ENCODE data around the gene JAKMIP3. TPM values are rescaled to one million over a fixed set of nuclear protein-coding genes. Genes with fewer than 3 reads are reported as not detected.
A peak's percentile ranks its signal among the peaks of the same experiment; 100 is the strongest.

The JAKMIP3 gene
- polyA plus RNA-seq, 1 experiment, result 0.26 TPM

GRCh38 chr10:132063432-132063831 lies 2.3 kb upstream of the JAKMIP3 start:
- ChIA-PET POLR2A (no interaction called here), CTCF (interaction anchor here (1.2 kb wide), 1 partner anchor 9 kb away, joined by 3 read pairs; no protein-coding TSS in a partner anchor)
- Histone ChIP-seq H3K4me3 (ENCODE audit: low read depth, low read length) (no peak overlapping the region), H3K27me3 (ENCODE audit: control insufficient read depth, insufficient read depth, low read length) (no peaks in the 10 kb centered on the region), H3K36me3 (ENCODE audit: control insufficient read depth, insufficient read depth, low read length) (no peaks in the 10 kb centered on the region)
- DNase-seq (ENCODE audit: low read depth), result no peak
- TF ChIP-seq, protein P1, sequence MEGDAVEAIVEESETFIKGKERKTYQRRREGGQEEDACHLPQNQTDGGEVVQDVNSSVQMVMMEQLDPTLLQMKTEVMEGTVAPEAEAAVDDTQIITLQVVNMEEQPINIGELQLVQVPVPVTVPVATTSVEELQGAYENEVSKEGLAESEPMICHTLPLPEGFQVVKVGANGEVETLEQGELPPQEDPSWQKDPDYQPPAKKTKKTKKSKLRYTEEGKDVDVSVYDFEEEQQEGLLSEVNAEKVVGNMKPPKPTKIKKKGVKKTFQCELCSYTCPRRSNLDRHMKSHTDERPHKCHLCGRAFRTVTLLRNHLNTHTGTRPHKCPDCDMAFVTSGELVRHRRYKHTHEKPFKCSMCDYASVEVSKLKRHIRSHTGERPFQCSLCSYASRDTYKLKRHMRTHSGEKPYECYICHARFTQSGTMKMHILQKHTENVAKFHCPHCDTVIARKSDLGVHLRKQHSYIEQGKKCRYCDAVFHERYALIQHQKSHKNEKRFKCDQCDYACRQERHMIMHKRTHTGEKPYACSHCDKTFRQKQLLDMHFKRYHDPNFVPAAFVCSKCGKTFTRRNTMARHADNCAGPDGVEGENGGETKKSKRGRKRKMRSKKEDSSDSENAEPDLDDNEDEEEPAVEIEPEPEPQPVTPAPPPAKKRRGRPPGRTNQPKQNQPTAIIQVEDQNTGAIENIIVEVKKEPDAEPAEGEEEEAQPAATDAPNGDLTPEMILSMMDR (IDR thresholded peaks at IDR 0.05; ENCODE audit: insufficient read depth, low read depth, low read length), result no peak

DNA sequence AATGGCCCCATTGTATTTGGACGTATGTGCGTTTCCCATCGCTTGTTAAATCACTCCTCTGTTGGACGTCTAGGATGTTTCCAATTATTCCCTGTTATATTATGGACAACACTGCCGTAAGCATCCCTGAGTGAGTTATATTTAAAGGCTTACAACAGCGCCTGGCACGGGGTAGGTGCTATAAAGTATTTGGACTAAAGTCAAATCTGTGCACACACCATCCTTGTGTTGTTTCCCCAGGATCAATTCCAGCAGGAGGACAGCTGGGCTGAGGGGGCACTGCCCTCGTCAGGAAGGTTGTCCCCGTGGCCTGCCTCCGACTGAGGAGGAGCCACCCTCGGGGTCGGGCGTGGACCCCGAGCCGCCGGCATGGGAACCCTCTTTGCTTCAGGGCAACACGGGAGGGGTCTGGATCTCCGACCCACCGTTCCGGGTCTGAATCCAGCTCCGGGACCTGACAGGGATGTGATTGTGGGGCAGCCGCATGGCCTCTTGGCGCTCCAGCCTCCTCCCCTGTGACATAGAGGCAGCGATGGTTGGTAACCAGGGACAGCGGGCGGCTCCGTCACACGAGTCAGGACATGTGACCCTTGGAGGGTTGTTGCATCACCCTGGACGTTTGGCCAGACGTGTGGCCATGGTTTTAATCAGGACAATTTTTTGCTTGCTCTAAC lies 1.5 kb upstream of the JAKMIP3 start:
- Histone ChIP-seq H3K27me3 (ENCODE audit: control insufficient read depth, insufficient read depth, low read length) (no peaks in the 10 kb centered on the region), H3K36me3 (ENCODE audit: control insufficient read depth, insufficient read depth, low read length) (no peaks in the 10 kb centered on the region), H3K4me3 (ENCODE audit: low read depth, low read length) (no peak overlapping the region)
- TF ChIP-seq, protein P1 (IDR thresholded peaks at IDR 0.05; ENCODE audit: insufficient read depth, low read depth, low read length), result no peak
- CTCF ChIA-PET, result interaction anchor here (0.8 to 1.2 kb wide), 2 partner anchors 9 to 593 kb away, joined by 3 read pairs; no protein-coding TSS in a partner anchor
- POLR2A ChIA-PET, result no interaction called here
- DNase-seq (ENCODE audit: low read depth), result no peak

GRCh38 chr10:132064771-132065437 lies 842 bp upstream of the JAKMIP3 start:
- TF ChIP-seq, protein P1 (IDR thresholded peaks at IDR 0.05; ENCODE audit: insufficient read depth, low read depth, low read length), result no peak
- ChIA-PET POLR2A (no interaction called here), CTCF (interaction anchor here (0.8 kb wide), 1 partner anchor 592 kb away, joined by 3 read pairs; no protein-coding TSS in a partner anchor)
- DNase-seq (ENCODE audit: low read depth), result no peak
- H3K36me3 ChIP-seq (ENCODE audit: control insufficient read depth, insufficient read depth, low read length), result no peaks in the 10 kb centered on the region
- H3K4me3 ChIP-seq (ENCODE audit: low read depth, low read length), result peak overlapping the region; percentile 48; the same call in 1 of the 2 replicates
- H3K27me3 ChIP-seq (ENCODE audit: control insufficient read depth, insufficient read depth, low read length), result no peaks in the 10 kb centered on the region

DNA sequence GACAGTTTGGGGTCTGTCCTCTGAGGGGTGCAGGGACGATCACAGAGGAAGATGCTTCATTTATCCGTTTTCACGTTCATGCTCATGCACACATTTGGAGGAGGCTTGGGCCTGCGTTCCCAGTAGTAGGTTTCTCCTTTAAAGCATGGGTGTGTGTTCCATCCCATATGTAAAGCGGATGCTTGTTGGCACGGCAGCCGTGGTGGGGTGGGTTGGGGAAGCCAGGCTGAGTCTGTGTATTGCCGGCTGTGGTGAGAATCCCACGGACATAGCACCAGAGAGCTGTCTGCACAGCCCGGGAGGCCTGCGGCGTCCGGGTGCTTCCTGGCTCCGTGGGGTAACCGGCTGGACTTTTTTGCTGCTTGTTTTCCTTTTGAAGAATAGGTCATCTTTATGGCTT lies 440 bp downstream of the JAKMIP3 start:
- POLR2A ChIA-PET, result no interaction called here
- no peak for DNase-seq (ENCODE audit: low read depth)
- CTCF ChIA-PET, result interaction anchor here (0.7 kb wide), 1 partner anchor 43 kb away, joined by 3 read pairs; no protein-coding TSS in a partner anchor

DNA sequence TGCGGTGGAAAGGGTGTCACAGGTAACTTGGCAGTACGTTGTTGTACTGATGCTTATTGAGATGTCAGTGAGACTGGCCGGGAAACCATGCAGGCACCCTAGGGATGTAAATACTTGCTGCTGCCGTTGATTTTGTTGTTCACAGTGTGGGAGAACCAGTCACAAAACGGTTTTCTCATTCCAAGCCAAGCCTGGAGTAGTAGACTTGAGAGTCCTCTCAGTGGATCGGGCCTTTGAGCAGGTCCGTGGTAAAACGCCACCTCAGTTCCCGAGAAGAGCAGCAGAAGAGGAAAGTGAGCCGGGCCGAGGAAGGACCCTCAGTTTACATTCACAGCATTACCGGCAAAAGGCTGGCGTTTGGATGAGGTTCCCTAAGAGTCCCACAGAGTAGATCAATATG lies 1.1 kb downstream of the JAKMIP3 start:
- Histone ChIP-seq H3K27me3 (ENCODE audit: control insufficient read depth, insufficient read depth, low read length) (no peaks in the 10 kb centered on the region), H3K4me3 (ENCODE audit: low read depth, low read length) (no peak overlapping the region; the same call in 1 of the 2 replicates), H3K36me3 (ENCODE audit: control insufficient read depth, insufficient read depth, low read length) (no peaks in the 10 kb centered on the region)
- POLR2A ChIA-PET, result no interaction called here
- TF ChIP-seq, protein P1 (IDR thresholded peaks at IDR 0.05; ENCODE audit: insufficient read depth, low read depth, low read length), result no peak
- no peak for DNase-seq (ENCODE audit: low read depth)
- CTCF ChIA-PET, result no interaction called here

More for the DNA sequence above, 440 bp downstream of the JAKMIP3 start:
- no peaks in the 10 kb centered on the region for H3K27me3 ChIP-seq (ENCODE audit: control insufficient read depth, insufficient read depth, low read length)
- no peaks in the 10 kb centered on the region for H3K36me3 ChIP-seq (ENCODE audit: control insufficient read depth, insufficient read depth, low read length)
- peak overlapping the region; percentile 48 for H3K4me3 ChIP-seq (ENCODE audit: low read depth, low read length)
- TF ChIP-seq, protein P1 (IDR thresholded peaks at IDR 0.05; ENCODE audit: insufficient read depth, low read depth, low read length), result no peak

Measured in BJ (cell line).